ENCODE measurements around the gene CSDE1. TPM values are rescaled to one million over a fixed set of nuclear protein-coding genes. Genes with fewer than 3 reads are reported as not detected.

The CSDE1 gene
- total RNA-seq, 3 donors from 2014 or later (not counting 1 experiment from before 2014, with no cell fraction given) = 461 to 473 (median 470) TPM

DNA sequence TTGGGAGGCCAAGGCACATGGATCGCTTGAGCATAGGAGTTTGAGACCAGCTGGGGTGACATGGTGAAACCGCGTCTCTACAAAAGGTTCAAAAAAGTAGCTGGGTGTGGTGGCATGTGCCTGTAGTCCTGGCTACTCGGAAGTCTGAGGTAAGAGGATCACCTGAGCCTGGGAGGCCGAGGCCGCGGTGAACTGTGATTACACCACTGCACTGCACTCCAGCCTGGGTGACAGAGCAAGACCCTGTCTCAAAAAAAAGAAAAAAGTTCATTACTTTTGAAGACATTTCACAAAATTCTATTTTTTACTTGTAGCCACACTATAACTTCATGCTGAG is 85.9 kb downstream of the CSDE1 start:
- H3K36me3 Mint-ChIP-seq = no peaks in the 10 kb centered on the region
- no peak overlapping the region for H3K27ac Mint-ChIP-seq
- Histone ChIP-seq H3K4me1 (ENCODE audit: control insufficient read depth, insufficient read depth, low read length) (peaks cover 13% of the 10 kb centered on the region), H3K4me3 (ENCODE audit: low read length) (no peak overlapping the region), H3K27ac (ENCODE audit: low read length) (no peak overlapping the region), H3K36me3 (ENCODE audit: control insufficient read depth, insufficient read depth, low read length) (no peaks in the 10 kb centered on the region), H3K9me3 (ENCODE audit: control insufficient read depth, insufficient read depth, low read length) (no peaks in the 10 kb centered on the region), H3K27me3 (ENCODE audit: control insufficient read depth, insufficient read depth, low read length) (peaks cover 12% of the 10 kb centered on the region)
- WGBS (ENCODE audit: insufficient coverage) = 92% methylated on average over 7 of the region's 7 CpGs
- ATAC-seq = no peak
- no peaks in the 10 kb centered on the region for H3K9me3 Mint-ChIP-seq
- intact Hi-C loops (cut with micrococcal nuclease) = no loop called here
- H3K27me3 Mint-ChIP-seq (ENCODE audit: low read depth in 2 of 2) = peaks cover 28 to 36% of the 10 kb centered on the region in 2 donors
- no peak for DNase-seq
- peaks cover 6 to 9% of the 10 kb centered on the region in 2 donors for H3K4me1 Mint-ChIP-seq
- TF ChIP-seq, protein P1, sequence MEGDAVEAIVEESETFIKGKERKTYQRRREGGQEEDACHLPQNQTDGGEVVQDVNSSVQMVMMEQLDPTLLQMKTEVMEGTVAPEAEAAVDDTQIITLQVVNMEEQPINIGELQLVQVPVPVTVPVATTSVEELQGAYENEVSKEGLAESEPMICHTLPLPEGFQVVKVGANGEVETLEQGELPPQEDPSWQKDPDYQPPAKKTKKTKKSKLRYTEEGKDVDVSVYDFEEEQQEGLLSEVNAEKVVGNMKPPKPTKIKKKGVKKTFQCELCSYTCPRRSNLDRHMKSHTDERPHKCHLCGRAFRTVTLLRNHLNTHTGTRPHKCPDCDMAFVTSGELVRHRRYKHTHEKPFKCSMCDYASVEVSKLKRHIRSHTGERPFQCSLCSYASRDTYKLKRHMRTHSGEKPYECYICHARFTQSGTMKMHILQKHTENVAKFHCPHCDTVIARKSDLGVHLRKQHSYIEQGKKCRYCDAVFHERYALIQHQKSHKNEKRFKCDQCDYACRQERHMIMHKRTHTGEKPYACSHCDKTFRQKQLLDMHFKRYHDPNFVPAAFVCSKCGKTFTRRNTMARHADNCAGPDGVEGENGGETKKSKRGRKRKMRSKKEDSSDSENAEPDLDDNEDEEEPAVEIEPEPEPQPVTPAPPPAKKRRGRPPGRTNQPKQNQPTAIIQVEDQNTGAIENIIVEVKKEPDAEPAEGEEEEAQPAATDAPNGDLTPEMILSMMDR (IDR thresholded peaks at IDR 0.05) = no peak
- H3K4me3 Mint-ChIP-seq = no peak overlapping the region

DNA sequence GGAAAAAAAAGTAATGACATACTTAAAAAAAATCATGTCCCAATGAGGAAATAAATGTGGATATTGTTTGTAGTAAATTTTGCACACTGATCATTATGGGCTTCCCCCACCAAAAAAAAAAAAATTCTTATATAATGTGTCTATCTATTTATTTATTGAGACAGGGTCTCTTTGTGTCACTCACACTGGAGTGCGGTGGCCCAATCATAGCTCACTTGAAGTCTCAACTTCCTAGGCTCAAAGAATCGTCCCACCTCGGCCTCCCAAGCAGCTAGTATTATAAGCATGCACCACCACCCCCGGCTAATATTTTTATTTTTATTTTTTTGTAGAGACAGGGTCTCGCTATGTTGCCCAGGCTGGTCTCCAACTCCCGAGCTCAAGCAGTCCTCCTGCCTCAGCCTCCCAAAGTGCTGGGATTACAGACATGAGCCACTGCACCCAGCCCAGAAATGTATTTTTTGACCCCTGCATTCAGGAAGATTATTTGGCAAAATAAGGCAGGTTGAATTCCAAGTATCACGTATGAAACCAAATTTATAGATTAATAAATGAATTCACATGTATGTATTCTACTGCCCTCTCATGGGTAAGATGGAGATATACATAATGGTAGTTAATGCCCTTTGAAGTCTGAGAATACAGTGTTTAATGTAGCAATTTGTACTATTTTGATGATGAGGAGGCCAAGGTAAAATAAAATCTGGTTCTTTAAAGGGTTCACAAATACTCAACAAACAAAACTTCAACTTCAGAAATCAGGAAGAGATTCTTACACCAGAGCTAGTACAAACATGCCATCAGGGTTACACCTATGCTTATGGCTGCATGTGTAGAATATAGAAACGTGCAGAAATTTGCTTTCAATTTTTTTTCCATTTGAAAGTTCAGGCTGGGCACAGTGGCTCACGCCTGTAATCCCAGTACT is 86.5 kb downstream of the CSDE1 start:
- Histone ChIP-seq H3K27ac (ENCODE audit: low read length) (no peak overlapping the region), H3K36me3 (ENCODE audit: control insufficient read depth, insufficient read depth, low read length) (no peaks in the 10 kb centered on the region), H3K27me3 (ENCODE audit: control insufficient read depth, insufficient read depth, low read length) (peaks cover 11% of the 10 kb centered on the region), H3K4me3 (ENCODE audit: low read length) (no peak overlapping the region), H3K4me1 (ENCODE audit: control insufficient read depth, insufficient read depth, low read length) (peaks cover 13% of the 10 kb centered on the region), H3K9me3 (ENCODE audit: control insufficient read depth, insufficient read depth, low read length) (no peaks in the 10 kb centered on the region)
- ATAC-seq (no peak), DNase-seq (peak in 1 of 2 donors; percentile 34)
- TF ChIP-seq, protein P1 (IDR thresholded peaks at IDR 0.05) = peak; percentile 35
- intact Hi-C loops (cut with micrococcal nuclease) = no loop called here
- Mint-ChIP-seq H3K27me3 (ENCODE audit: low read depth in 2 of 2) (peaks cover 32 to 36% of the 10 kb centered on the region in 2 donors), H3K36me3 (no peaks in the 10 kb centered on the region), H3K9me3 (no peaks in the 10 kb centered on the region), H3K4me3 (no peak overlapping the region), H3K4me1 (peaks cover 6 to 9% of the 10 kb centered on the region in 2 donors), H3K27ac (no peak overlapping the region)
- WGBS (ENCODE audit: insufficient coverage) = 72% methylated on average over 8 of the region's 9 CpGs

DNA sequence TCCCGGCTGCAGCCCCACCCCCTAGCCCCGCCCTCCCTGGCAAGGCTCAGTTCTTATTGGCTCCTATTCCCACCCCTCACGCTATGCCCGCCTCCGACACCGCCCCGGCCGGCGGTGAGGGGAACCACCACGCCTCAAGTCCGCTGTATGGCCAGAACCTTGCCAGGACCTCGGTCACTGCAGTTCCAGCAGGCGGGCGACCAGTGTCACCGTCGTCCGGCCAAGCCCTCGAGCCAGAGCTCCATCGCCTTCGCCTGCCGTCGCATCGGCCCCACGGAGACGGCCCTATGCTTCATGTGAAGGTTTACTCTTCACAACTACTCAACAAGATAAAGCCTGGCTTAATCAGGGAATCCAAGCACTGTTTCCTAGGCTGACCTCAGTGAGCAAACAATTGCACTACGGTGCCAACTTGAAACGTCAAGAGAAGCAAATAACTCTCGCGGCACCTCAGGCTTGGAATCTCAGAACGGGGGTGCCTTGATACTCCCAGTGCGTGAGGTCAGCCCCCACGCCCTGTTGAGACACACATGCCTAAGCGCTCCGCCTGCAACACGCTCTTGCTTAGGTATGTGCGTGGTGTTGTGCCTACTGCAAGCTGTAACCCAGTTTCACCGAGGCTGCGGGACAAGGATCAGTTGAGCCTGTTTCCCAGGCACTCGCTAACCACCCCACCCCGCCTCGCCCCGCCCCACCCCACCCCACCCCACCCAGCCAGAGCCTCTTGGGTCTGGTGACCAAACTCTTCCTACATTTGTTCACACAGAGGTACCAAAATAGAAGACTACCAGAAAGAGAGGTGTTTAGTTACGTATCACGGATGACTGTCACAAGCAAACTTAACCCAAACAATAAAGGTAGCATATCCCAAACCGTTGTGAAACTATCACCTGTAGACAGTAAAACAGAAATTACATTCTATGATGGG is 87.4 kb downstream of the CSDE1 start:
- DNase-seq (peak; percentile 75 to 89), ATAC-seq (peak; percentile 96 to 99 (median 98))
- H3K4me3 ChIP-seq (ENCODE audit: low read length) = peak overlapping the region; percentile 85
- peaks cover 33 to 35% of the 10 kb centered on the region in 2 donors for H3K27me3 Mint-ChIP-seq (ENCODE audit: low read depth in 2 of 2)
- H3K9me3 Mint-ChIP-seq = no peaks in the 10 kb centered on the region
- no peaks in the 10 kb centered on the region for H3K9me3 ChIP-seq (ENCODE audit: control insufficient read depth, insufficient read depth, low read length)
- peaks cover 13% of the 10 kb centered on the region for H3K27me3 ChIP-seq (ENCODE audit: control insufficient read depth, insufficient read depth, low read length)
- H3K36me3 Mint-ChIP-seq = no peaks in the 10 kb centered on the region
- peak overlapping the region; percentile 91 for H3K4me3 Mint-ChIP-seq
- peak overlapping the region in 1 of 2 donors; percentile 79 for H3K27ac Mint-ChIP-seq
- TF ChIP-seq, protein P1 (IDR thresholded peaks at IDR 0.05) = no peak
- H3K4me1 ChIP-seq (ENCODE audit: control insufficient read depth, insufficient read depth, low read length) = peaks cover 13% of the 10 kb centered on the region
- under 1% methylated on average over 36 of the region's 45 CpGs for WGBS (ENCODE audit: insufficient coverage)
- H3K4me1 Mint-ChIP-seq = peaks cover 6 to 9% of the 10 kb centered on the region in 2 donors
- no peak overlapping the region for H3K27ac ChIP-seq (ENCODE audit: low read length)
- intact Hi-C loops (cut with micrococcal nuclease) = loop anchor here (1.0 kb wide), 2 partner anchors 46 to 89 kb away; partner anchors contain the start of genes BCAS2 and NRAS
- no peaks in the 10 kb centered on the region for H3K36me3 ChIP-seq (ENCODE audit: control insufficient read depth, insufficient read depth, low read length)

All from natural killer cell (primary cell).